T47D (cell line): ENCODE data around the gene NCOA5.

Experiments used
- DNase-seq, 2 experiments: peaks; one replicate each; pipeline versions ENCODE4 v3.0.0 to v3.0.0-alpha.2; 2011 to 2012; ENCODE audit warnings: low read depth in 1 of 2, low spot score in 1 of 2
- JUND ChIP-seq: IDR thresholded peaks from 2 replicates; pipeline ENCODE4 v1.6.1; 2012; ENCODE audit warnings: low read depth
- in situ Hi-C: cut with HindIII; loops from 2 replicates; pipeline ENCODE4 v1.10.0; 2016; ENCODE audit warnings: low sequenced_read_pairs, low pct_unique_long_range_greater_than_20kb

The NCOA5 gene

GRCh38 chr20:46118481-46119020 lies 28.8 kb upstream of the NCOA5 start:
- no peak for DNase-seq
- in situ Hi-C loops = no loop called here
- no peak for TF ChIP-seq JUND

DNA sequence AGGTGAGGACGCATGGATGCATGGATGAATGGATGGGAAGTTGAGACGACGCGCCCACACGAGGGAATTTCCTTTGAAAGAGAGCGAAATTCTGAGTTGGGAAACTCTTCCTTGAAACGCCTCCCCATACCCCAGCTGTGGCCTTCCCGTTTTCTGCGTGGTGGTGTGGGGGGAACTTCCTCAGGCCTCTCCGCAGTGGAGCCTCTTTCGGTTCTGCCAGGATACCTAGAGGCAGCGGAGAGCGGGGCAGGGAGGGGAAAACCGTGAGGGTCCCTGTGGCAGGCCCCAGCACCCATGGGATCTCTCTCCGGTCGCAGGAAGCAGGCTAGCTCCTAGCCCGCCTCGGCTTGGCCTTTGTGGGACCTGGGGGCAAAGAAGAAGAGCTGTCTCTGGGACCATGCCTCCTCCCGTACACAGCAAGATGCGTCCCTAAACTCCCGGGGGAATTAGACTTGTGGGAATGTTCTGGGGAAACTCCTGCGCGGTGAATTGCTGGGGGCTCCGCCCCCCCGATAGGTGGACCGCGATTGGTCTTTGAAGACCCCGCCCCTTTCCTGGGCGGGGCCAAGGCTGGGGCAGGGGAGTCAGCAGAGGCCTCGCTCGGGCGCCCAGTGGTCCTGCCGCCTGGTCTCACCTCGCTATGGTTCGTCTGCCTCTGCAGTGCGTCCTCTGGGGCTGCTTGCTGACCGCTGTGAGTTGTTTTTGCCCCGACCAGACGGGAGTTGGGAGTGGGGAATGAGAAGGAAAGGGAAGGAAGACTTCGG lies 28.1 kb upstream of the NCOA5 start, which contains the start of gene CD40:
Gene CD40 (plus strand): TSS at position 611 of the 764 bp plus-strand sequence. CDS start 30 bp downstream, at position 641.
- peak; percentile 45 to 76 for DNase-seq
- TF ChIP-seq JUND = no peak
- in situ Hi-C loops = no loop called here

DNA sequence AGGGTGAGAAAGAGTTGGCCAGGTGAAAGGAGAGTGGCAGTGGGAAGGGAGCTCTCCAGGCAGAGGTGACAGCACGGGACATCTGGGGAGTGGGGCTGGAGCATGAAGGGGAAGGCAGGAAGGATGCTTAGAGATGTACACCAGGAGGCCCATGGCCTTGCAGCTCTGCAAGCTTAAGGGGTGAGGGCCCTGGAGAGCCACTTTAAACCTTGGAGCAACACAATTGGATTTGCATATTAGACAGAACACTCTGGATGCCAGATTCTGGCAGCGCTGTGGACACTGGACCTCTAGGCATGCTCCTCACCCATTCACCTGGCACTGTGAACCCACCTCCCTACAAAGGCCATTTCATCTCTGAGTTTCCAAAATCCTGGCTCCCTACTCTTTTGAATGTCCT lies 24.7 kb upstream of the NCOA5 start:
- DNase-seq = no peak
- no peak for TF ChIP-seq JUND
- in situ Hi-C loops = no loop called here

GRCh38 chr20:46113113-46113470 lies 23.3 kb upstream of the NCOA5 start:
- no peak for DNase-seq
- in situ Hi-C loops = no loop called here
- no peak for TF ChIP-seq JUND

DNA sequence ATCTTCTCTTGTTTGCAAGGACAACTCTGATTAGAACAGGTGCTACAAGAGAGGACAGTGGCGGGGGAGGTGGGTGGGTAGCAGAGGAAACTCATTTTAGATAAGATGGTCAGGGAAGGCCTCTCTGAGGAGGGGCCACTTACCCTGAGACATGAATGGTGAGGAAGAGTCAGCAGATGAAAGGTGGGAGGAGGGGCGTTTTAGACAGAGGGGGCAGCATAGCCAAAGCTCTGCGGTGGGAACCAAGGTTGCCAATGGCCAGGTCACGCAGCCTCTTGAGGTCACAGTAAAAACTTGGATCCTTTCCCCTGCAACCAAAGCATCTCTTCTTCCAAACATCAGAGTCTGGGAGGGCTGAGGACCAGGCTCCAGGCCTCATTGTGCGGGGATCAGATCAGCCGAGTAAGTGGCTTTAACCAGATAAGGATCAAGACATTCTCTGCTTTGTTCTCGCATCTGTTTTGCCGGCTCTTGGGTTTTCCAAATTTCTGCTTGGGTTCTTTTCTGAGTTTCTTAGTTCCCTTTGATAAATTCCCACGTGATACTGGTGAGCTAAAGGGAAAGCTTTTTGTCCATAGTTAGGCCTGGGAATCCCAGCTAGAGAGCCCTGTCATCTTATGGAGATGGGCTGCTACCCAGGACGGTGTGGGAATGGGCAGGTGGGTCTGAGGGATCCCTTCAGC lies 22.8 kb upstream of the NCOA5 start:
- no peak for TF ChIP-seq JUND
- in situ Hi-C loops = no loop called here
- DNase-seq = no peak

GRCh38 chr20:46111836-46112212 lies 22.1 kb upstream of the NCOA5 start:
- TF ChIP-seq JUND = no peak
- in situ Hi-C loops = no loop called here
- no peak for DNase-seq

DNA sequence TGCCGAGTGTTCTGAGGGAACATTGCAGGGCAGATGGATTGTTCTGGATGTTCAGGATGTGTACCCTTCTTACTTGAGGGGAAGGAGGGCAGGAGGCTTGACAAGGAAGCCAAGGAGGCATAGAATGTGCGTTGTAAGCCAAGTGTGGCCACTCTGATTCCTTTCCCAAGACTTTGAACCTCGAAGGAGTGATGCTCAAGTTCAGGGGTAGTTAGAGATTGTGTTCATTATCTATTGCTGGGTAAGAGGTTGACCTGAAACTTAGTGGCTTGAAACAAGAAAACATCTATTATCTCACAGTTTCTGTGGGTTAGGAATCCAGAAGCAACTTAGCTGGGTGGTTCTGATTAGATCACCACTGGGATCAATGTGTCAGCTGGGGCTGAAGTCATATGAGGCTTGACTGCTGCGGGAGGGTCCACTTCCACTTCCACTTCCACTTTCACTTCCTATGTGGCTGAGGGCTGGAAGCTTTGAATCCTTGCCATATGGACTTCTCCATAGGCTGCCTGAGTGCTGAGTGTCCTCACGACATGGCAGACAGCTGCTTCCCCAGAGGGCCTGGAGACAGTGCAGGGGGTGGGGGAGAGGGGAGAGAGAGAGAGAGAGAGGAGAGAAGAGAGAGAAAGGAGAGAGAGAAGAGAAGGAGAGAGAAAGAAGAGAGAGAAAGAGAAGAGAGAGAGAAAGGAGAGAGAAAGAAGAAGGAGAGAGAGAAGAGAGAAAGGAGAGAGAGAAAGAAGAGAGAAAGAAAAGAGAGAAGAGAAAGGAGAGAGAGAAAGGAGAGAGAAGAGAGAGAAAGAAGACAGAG lies 21.5 kb upstream of the NCOA5 start:
- no peak for DNase-seq
- no peak for TF ChIP-seq JUND
- in situ Hi-C loops = no loop called here

DNA sequence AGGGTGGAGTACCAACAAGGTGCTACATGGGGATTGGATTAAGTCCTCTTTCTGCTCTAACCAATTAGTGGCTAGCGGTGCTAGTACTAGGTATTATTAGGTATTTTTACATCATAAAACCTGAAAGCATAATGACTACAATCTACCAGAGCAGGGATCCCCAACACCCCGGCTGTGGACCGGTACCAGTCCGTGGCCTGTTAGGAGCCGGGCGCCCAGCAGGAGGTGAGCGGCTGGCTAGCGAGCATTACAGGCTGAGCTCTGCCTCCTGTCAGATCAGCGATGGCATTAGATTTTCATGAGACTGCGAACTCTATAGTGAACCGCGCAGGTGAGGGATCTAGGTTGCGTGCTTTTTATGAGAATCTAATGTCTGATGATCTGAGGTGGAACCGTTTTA lies 19.2 kb upstream of the NCOA5 start:
- no peak for DNase-seq
- in situ Hi-C loops = no loop called here
- TF ChIP-seq JUND = no peak

DNA sequence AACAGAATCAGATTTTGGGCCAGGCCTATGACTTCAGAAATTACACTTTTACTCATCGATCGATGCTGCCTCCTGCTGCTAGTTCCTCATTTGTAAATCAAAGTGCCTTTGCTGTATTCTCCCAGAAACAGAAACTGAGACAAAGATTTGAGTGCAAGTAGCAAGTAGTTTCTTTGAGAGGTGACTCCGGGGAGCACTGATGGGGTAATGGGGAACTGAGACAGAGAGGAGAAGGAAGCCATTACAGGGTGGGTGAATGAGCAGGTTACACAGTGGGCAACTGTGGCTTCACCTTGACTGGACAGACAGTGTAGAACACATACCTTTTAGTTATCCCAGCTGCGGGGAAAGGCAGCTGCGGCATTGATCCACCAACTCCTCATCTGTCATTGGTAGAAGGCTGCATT lies 18.7 kb upstream of the NCOA5 start:
- no peak for DNase-seq
- TF ChIP-seq JUND = no peak
- in situ Hi-C loops = no loop called here

- no peak for TF ChIP-seq JUND
- no peak for DNase-seq
- in situ Hi-C loops = no loop called here
These were observed 17.3 kb upstream of the NCOA5 start for GRCh38 chr20:46107061-46107460.

GRCh38 chr20:46104262-46104661 lies 14.5 kb upstream of the NCOA5 start:
- TF ChIP-seq JUND = no peak
- no peak for DNase-seq
- in situ Hi-C loops = no loop called here

GRCh38 chr20:46102940-46103339 lies 13.2 kb upstream of the NCOA5 start:
- no peak for TF ChIP-seq JUND
- in situ Hi-C loops = no loop called here

DNA sequence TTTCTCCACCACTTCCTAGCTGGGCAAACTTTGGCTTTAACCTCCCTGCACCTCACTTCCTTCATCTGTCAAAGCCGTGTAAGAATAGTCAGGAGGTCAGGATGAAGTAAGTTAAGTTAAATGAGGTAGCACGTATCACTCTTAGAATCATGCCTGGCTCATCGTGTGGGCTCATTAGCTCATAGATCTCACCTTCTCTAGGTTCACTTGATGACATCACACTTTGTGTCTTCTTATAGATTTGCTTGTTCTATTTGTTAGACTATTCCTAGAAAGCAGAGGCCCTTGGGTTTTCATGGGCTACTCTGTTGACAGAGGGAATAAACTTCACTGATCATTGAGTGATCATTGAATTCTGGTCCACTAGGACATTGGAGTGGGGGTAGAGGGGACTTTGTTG lies 12.2 kb upstream of the NCOA5 start:
- in situ Hi-C loops = no loop called here
- no peak for TF ChIP-seq JUND
- DNase-seq = no peak

More at GRCh38 chr20:46102940-46103339, 13.2 kb upstream of the NCOA5 start:
- DNase-seq = no peak
